ENCODE data around the gene MAGED2.
"Not testable (repeated sequence)": the region's sequence is repeated elsewhere in the genome, so short reads cannot be mapped to it uniquely, and the experiment has no call there.

The MAGED2 gene

DNA sequence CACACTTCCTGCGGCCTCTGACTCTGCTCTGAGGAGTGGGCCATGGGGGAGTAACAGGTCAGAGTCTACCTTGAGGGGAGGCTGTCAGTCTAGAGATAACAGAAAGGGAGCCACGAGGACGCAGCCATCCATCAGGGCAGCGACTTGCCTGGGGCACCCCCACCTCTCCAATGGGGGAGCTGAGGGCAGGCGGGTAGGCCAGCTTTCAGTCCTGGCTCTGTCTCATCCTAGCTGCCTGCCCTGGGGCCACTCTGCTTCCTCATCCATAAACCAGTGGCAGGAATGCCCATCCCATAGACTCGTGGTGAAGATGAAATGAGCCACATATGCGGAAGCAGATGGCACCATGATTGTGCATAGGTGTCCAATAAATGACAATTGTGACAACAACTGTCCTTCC, 13.2 kb downstream of the MAGED2 start:
- DNase-seq, result no peak

DNA sequence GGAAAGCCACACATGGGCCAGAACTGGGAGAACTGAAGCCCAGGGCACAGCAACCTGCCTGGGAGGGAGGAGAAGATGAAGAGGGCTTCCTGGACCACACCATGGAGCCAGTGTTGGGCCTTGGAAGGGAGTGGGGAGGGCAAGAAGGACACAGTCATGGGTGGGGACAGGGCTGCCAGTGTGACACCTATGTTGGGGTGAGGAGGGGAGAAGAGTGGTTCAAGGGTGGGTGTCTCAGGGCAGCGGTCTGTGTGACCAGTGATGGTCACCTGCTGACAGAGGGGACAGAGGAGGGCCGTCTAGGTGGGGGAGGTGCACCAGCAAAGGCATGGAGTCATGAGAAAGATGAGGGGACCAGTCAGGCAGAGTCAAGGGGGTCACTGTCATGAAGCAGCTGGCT, 13.8 kb downstream of the MAGED2 start:
- no peak for DNase-seq

DNA sequence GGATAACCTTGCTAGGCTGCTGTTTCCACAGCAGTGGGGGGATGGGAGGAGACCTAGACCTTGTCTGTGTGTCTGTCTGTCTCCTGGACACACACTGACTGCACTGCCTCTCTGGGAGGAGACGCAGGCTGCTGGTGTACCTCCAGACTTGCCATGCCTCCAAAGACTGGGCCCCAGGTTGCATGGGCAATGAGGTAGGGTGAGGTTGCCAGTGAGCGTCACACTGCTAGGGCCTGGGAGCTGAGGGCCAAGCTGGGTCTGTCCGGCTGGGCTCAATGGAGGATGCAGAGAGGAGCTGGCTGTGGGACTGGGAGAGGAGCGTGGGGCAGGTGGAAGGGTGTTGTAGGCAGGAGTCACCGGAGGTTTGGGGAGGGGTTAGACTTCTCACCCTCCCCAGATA, 16.6 kb downstream of the MAGED2 start:
- DNase-seq, result no peak

DNA sequence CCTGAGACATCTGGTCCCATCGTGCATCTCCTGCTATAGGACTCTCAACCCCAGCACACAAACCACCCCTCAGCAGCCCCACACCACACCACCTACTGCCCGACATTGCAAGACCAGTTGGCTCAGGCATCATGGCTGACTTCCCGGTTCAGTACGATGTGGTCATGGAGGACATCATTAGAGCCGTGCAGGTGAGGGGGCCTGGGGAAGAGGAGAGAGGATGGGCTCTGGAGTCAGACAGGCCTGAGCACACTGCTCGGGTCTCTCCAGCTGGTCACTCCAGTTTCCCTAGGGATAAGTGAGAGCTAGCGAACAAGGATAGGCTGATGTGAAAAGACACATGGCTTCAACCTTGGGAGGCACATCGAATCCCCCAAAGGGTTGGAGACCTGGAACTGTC, 17.2 kb downstream of the MAGED2 start:
- no peak for DNase-seq

DNA sequence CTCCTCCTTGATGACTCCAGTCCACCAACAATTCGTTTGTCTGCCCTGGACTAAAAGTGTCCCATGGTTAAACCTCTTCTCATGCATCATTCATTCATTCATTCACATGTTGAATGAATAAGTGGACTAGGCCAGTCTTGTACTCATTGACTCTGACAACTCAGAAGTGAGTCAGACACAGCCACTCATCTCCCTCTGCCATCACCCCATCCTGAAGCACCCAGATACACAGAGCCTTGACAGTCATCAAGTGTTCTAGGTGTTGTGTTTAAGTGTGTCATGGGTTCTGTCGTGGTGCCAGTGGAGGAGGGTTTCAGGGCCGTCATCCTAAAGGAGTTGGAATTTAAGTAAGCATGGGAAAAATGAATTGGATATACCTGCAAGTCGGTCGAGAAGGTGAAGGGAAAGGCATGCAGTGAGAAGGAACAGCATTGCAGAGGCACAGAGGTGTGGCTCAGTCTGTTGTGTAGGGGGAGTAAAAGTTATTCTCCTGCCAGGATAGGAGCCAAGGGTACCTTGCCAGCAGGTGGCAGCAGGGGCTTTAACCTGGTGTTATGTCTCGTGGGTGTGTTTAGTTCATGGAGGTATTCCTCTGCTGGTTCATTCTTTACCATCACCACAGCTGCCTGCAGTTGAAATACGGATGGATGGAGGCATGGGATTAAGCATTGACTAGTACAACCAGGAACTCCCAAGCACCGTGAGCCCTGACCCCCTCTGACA, 18.3 kb downstream of the MAGED2 start:
- DNase-seq, result no peak

DNA sequence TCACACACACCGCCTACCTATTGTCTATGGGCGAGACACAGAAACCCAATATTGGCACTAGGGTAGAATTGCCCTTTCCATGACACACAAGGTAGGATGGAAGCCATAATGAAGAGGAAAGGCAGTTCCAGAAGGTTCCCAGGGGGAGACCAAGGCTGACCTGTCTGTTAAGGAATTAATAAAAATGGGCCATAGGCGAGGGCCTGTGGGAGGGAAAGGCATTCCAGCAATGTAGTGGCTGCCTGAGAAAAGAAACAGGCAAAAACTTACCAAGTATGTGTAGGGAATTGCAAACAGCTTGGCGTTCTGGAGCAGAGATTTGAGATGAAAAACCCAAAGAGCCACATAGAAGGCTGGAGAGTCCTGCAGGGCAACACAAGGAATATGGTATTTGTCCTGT, 19.1 kb downstream of the MAGED2 start:
- DNase-seq, result no peak

DNA sequence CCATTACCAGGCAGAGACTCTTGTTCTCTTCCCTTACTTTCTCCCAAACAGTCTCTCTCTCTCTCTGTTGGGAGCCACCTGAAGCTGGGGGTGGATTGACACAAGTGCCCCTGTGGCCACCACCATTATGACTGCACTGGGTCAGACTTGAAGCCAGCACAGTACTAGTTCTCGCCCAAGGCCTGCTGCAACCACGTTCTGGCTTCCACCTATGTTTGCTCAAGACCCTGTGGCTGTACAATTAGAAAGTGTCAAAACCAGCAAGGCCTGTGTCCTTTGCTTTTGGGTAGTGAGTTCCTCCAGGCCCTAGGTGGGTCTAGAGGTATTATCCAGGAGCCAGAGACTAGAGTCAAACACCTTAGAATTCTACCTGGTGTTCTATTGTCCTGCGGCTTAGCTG, 31.0 kb downstream of the MAGED2 start:
- DNase-seq, result no peak

DNA sequence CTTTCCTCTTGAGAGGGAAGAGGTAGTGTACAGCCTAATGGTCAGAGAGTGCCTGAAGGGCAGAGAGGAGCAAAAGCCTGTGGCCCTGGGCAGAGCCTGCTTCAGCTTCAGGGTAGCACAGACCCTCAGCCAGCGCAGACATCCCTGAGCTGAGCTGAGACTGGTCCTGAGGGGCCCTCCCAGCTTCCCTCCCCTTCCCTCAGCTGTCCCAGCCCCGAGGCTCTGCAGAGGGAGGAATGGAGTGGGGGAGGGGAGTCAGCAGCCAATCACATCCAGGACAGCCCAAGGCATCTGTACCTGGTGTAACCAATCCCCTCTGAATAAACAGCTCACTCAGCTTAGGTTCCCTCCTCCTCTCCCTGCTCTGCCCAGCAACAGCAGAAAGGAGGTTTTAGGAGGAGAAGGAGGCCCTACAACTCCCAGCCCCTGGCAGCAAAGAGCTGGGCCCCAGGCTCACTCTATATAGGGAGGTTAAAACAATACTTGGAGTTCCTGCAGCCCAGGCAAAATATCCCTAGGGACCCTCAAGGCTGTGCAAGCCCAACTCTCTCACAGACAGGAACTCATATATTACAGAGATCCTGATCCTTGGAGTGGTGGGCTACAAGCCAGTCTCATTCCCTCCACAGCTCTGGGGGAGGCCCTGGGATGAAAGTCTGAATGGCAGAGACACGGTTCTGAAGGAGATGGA, 33.8 kb downstream of the MAGED2 start:
- DNase-seq, result not testable (repeated sequence)

DNA sequence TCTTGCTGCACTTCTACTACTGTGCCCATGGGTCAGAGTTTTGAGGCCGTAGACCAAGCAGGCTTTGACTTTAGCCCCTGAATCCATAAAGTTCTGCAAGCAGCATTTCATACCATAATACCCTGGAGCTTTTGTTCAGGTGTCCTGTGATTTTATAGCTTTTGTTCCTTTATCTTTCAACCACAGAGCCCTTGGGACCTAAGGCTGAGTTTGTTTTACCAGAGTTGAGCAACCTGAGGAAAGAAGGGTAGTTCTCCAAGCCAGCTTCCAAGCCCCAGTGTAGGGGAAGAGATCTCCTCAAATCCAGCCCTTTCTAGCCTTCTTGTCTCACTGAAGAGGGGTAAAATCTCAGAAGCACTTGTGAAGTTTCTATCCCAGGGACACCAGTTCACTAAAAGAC, 35.1 kb downstream of the MAGED2 start:
- no peak for DNase-seq

DNA sequence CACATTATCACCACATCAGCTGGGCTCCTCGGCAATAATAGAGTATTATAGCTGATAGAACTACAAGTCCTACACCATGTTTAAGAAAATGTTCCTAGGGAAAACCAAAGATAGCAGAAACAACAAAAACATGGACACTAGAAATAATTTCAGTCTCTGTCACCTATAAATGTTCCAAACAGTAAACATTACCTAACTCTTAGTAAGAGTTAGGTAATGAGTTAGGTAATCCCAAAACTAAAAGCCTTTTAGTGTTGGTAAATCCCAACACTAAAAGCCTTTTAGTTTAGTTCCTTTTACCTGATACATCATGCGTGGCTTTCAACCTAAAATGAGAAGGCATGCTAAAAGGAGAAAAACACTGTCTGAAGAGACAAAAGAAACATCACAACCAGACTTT, 35.5 kb downstream of the MAGED2 start:
- no peak for DNase-seq

DNA sequence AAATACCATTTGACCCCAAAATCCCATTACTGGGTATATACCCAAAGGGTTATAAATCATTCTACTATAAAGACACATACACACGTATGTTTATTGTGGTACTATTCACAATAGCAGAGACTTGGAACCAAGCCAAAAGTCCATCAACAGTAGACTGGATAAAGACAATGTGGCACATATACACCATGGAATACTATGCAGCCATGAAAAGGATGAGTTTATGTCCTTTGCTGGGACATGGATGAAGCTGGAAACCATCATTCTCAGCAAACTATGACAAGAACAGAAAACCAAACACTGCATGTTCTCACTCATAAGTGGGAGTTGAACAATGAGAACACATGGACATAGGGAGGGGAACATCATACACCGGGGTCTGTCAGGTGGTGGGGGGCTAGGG, 40.2 kb downstream of the MAGED2 start:
- DNase-seq, result not testable (repeated sequence)

DNA sequence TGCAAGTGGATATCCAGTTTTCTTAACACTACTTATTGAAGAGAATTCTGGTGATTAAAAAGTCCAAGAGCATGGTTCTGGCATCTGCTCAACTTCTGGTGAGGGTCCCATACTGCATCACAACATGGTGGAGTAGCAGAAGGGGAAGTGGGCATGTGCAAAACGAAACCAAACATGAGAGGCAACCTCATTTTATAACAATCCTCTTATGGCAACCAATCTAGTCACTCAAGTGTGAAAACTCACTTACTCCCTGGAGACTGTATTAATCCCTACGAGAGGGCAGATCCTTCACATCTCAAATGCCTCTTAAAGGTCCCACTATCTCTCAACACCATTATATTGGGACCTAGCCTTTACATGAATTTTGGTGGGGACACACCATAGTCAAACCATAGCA, 57.7 kb downstream of the MAGED2 start:
- DNase-seq, result no peak

All from NCI-H146 (cell line).